OCI-LY3 (cell line): ENCODE measurements around the gene LINGO1.

ENCODE experiments used
- H2AFZ ChIP-seq: fragments of 200-600, 300-600 bp; shearing (Covaris generic); 2 replicates; pipeline ENCODE4 v1.6.0; 2014; ENCODE audit warnings: antibody characterized with exemption, low read depth, low read length
- H3K27ac ChIP-seq: fragments of 200-600, 300-600 bp; sonication (generic); 2 replicates; pipeline ENCODE4 v1.5.1; 2014; ENCODE audit warnings: mild to moderate bottlenecking, low read length, moderate library complexity, mixed read lengths
- H3K27me3 ChIP-seq: fragments of 200-600, 300-600 bp; sonication (generic); 2 replicates; pipeline ENCODE4 v1.6.1; 2014; ENCODE audit warnings: low read depth, low read length, mixed read lengths
- H3K36me3 ChIP-seq: fragments of 200-600, 300-600 bp; sonication (generic); replicated peaks from 2 replicates; pipeline ENCODE3; 2014; ENCODE audit warnings: low read depth, low read length, mixed read lengths
- H3K4me1 ChIP-seq: fragments of 300-600, 200-600 bp; sonication (generic); 2 replicates; pipeline ENCODE4 v1.6.1; 2014; ENCODE audit warnings: low read length, mixed read lengths
- H3K4me2 ChIP-seq: fragments of 200-600, 300-600 bp; sonication (generic); 2 replicates; pipeline ENCODE4 v1.6.1; 2014; ENCODE audit warnings: low read length, mixed read lengths
- H3K4me3 ChIP-seq: fragments of 300-600, 200-600 bp; sonication (generic); 2 replicates; pipeline ENCODE4 v1.5.1; 2014; ENCODE audit warnings: antibody characterized with exemption, mild to moderate bottlenecking, low read length, moderate library complexity
- H3K79me2 ChIP-seq: fragments of 300-600, 200-600 bp; shearing (Covaris generic); 2 replicates; pipeline ENCODE4 v1.6.1; 2014; ENCODE audit warnings: mild to moderate bottlenecking, low read length, mixed read lengths
- H3K9ac ChIP-seq: fragments of 300-600, 200-600 bp; shearing (Covaris generic); 2 replicates; pipeline ENCODE4 v1.6.0; 2014; ENCODE audit warnings: mild to moderate bottlenecking, low read length, moderate library complexity
- H3K9me3 ChIP-seq: fragments of 200-600, 300-600 bp; shearing (Covaris generic); 2 replicates; pipeline ENCODE4 v1.6.1; 2014; ENCODE audit warnings: low read length, mixed read lengths; ENCODE audit not compliant: insufficient read depth
- H4K20me1 ChIP-seq: fragments of 200-600, 300-600 bp; sonication (generic); 2 replicates; pipeline ENCODE4 v1.6.1; 2016; ENCODE audit warnings: low read length, mixed read lengths; ENCODE audit not compliant: insufficient read depth
- EZH2phosphoT487 ChIP-seq: fragments of 200-600 bp; shearing (Covaris generic); IDR thresholded peaks from 2 replicates; pipeline ENCODE4 v1.6.1; 2018; ENCODE audit warnings: antibody characterized with exemption, mixed run types, low read depth
- TF ChIP-seq, protein P1 (sequence below): fragments of 200-600, 300-600 bp; sonication (generic); IDR thresholded peaks from 2 replicates; pipeline ENCODE4 v1.5.1; 2014; ENCODE audit warnings: antibody characterized with exemption, low read length, low read depth

The LINGO1 gene

DNA sequence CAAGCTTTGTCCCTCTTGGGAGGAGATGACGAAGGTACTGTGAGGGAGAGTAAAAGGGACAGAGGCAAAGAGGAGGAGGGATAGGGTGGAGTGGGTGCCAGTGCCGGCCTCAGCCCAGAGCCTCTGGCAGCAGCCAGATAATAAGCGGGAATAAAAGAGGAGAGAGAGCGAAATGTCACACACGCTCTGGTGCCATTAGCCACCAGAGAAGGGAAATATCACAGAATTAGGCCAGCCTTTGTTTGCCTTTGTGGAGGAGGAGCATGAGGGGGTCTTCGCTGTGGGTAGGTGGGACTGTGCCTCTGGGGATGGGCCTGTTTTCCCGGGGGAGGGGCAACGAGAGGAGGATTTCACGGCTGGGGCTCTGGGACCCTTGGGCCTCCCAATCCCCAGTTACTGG lies 67.8 kb downstream of the LINGO1 start:
- Histone ChIP-seq H2AFZ (no peak overlapping the region), H3K9me3 (no peaks in the 10 kb centered on the region), H3K4me1 (no peaks in the 10 kb centered on the region), H4K20me1 (no peaks in the 10 kb centered on the region), H3K27ac (no peak overlapping the region), H3K36me3 (no peaks in the 10 kb centered on the region), H3K27me3 (peaks cover 6% of the 10 kb centered on the region; the same call in 1 of the 2 replicates), H3K4me3 (no peak overlapping the region), H3K9ac (no peak overlapping the region), H3K79me2 (no peaks in the 10 kb centered on the region), H3K4me2 (no peak overlapping the region)
- TF ChIP-seq EZH2phosphoT487 = no peak
- TF ChIP-seq, protein P1, sequence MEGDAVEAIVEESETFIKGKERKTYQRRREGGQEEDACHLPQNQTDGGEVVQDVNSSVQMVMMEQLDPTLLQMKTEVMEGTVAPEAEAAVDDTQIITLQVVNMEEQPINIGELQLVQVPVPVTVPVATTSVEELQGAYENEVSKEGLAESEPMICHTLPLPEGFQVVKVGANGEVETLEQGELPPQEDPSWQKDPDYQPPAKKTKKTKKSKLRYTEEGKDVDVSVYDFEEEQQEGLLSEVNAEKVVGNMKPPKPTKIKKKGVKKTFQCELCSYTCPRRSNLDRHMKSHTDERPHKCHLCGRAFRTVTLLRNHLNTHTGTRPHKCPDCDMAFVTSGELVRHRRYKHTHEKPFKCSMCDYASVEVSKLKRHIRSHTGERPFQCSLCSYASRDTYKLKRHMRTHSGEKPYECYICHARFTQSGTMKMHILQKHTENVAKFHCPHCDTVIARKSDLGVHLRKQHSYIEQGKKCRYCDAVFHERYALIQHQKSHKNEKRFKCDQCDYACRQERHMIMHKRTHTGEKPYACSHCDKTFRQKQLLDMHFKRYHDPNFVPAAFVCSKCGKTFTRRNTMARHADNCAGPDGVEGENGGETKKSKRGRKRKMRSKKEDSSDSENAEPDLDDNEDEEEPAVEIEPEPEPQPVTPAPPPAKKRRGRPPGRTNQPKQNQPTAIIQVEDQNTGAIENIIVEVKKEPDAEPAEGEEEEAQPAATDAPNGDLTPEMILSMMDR = no peak

DNA sequence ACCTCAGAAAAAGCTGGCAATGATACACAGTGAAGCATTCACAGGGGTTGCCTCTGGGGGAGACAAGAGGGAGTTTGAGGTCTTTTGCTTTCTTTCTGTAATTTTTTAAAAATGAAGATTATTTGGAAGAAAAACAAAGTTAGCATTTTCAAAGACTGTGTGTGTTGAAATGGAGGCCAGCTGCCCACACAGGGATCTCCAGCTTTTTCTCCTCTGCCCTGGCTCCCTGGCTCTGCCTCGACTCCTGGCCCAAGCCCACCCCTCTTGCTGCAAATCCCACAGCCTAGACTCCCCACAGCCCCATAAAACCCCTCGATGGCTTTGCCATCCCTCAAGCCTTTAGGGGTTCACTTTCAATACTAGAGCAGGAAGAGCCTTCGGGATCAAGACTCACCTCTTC lies 68.4 kb downstream of the LINGO1 start:
- Histone ChIP-seq H4K20me1 (no peaks in the 10 kb centered on the region), H3K36me3 (no peaks in the 10 kb centered on the region), H3K27ac (no peak overlapping the region), H3K79me2 (no peaks in the 10 kb centered on the region), H3K9me3 (no peaks in the 10 kb centered on the region), H3K4me3 (no peak overlapping the region), H3K27me3 (peaks cover 6% of the 10 kb centered on the region; the same call in 1 of the 2 replicates), H3K4me1 (no peaks in the 10 kb centered on the region), H3K4me2 (no peak overlapping the region), H2AFZ (no peak overlapping the region), H3K9ac (no peak overlapping the region)
- no peak for TF ChIP-seq EZH2phosphoT487
- TF ChIP-seq, protein P1 = no peak

DNA sequence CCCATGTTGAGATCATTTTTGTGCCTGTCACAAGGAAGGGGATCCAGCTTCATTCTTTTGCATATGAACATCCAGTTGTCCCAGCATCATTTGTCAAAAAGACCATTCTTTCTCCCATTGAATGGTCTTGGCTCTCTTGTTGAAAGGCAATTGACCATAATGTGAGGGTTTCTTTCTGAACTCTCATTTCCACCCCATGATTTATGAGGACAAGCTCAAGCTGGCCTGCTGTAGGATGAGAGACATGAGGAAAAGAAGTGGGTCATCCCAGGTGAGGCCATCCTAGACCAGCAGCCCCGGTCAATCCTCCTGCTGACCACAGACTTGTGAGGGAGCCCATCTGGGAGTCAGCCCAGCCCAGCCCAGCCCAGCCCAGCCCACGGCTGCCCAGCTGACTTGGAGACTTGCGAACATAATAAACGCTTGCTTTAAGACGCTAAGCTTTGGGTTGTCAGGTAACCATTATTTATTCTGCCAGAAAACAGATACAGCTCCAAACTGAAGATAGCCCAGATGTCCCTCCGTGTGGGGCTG lies 69.0 kb downstream of the LINGO1 start:
- Histone ChIP-seq H3K9me3 (no peaks in the 10 kb centered on the region), H3K4me2 (no peak overlapping the region), H3K27ac (no peak overlapping the region), H4K20me1 (no peaks in the 10 kb centered on the region), H3K4me3 (no peak overlapping the region), H3K79me2 (no peaks in the 10 kb centered on the region), H2AFZ (no peak overlapping the region), H3K9ac (no peak overlapping the region), H3K36me3 (no peaks in the 10 kb centered on the region), H3K4me1 (no peaks in the 10 kb centered on the region), H3K27me3 (peaks cover 6% of the 10 kb centered on the region; the same call in 1 of the 2 replicates)
- no peak for TF ChIP-seq EZH2phosphoT487
- TF ChIP-seq, protein P1 = no peak
